Amniotic epithelial cell (primary cell): ENCODE results near the gene DUSP28.

Experiments used
- DNase-seq: peaks from one replicate; pipeline ENCODE4 v3.0.0-alpha.2; 2010; ENCODE audit warnings: low read depth

DUSP28 gene

DNA sequence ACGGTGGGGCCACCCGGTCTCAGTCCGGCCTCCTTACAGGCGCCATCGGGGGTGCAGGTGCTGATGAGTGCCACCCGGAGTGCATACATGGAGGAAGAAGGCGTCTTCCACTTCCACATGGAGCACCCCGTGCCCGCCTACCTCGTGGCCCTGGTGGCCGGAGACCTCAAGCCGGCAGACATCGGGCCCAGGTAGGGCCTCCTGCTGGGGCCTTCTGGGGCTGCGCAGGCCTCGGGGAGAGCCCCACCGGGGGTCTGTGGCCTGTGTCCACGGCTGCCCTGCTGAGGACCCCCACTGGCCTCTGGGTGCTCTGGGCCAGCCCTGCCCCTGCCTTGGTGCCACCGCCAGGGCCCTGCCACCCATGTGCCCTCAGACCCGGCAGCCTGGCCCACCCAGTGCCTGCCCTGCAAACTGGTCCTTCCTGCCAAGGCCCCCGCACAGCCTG is 12.9 kb downstream of the DUSP28 start:
- no peak for DNase-seq

DNA sequence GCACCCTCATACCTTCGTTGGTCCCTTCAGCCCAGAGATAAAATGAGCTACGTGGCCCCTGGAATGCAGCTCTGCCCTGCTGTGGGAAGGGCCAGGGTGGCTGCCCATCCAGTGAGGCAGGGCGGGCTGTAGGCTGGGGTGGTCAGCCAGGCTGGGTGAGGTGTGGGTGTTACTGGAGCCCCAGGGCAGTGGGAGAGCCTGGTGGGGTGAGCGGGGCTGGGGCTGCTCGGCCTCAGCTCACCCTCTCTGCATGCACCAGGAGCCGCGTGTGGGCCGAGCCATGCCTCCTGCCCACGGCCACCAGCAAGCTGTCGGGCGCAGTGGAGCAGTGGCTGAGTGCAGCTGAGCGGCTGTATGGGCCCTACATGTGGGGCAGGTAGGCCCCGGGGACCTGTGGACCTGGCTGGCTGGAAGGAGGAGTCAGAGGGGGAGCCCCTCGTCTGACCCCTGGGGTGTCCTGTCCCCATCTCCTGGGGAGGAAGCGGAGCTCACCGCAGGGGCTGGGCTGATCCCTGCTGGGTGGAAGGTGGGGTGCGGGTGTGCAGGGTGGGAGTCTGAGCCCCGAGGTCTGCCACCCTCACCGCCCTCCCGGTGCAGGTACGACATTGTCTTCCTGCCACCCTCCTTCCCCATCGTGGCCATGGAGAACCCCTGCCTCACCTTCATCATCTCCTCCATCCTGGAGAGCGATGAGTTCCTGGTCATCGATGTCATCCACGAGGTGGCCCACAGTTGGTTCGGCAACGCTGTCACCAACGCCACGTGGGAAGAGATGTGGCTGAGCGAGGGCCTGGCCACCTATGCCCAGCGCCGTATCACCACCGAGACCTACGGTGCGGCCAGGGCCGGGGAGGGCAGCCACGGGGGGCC is 13.6 kb downstream of the DUSP28 start:
- DNase-seq = no peak

- no peak for DNase-seq
Measured at GRCh38 chr2:240574386-240575100, 14.4 kb downstream of the DUSP28 start.

- no peak for DNase-seq
Measured at GRCh38 chr2:240575101-240575965, 15.2 kb downstream of the DUSP28 start.

GRCh38 chr2:240576036-240576435 is 15.9 kb downstream of the DUSP28 start:
- DNase-seq = no peak

- no peak for DNase-seq
Measured at GRCh38 chr2:240576436-240577205, 16.5 kb downstream of the DUSP28 start.

GRCh38 chr2:240577281-240578109 is 17.3 kb downstream of the DUSP28 start:
- no peak for DNase-seq

DNA sequence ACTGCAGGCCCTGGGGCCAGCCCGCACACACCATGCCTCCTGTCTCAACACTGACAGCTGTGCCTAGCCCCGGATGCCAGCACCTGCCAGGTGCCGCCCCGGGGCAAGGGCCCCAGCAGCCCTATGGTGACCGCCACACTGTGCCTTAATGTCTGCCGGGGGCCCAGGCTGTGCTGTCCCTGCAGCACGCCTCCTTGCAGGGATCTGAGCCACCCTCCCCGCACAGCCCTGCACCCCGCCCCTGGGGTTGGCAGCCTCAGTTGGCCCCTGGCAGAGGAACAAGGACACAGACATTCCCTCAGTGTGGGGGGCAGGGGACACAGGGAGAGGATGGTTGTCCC is 17.9 kb downstream of the DUSP28 start:
- DNase-seq = no peak

GRCh38 chr2:240578488-240578887 is 18.3 kb downstream of the DUSP28 start:
- DNase-seq = no peak

DNA sequence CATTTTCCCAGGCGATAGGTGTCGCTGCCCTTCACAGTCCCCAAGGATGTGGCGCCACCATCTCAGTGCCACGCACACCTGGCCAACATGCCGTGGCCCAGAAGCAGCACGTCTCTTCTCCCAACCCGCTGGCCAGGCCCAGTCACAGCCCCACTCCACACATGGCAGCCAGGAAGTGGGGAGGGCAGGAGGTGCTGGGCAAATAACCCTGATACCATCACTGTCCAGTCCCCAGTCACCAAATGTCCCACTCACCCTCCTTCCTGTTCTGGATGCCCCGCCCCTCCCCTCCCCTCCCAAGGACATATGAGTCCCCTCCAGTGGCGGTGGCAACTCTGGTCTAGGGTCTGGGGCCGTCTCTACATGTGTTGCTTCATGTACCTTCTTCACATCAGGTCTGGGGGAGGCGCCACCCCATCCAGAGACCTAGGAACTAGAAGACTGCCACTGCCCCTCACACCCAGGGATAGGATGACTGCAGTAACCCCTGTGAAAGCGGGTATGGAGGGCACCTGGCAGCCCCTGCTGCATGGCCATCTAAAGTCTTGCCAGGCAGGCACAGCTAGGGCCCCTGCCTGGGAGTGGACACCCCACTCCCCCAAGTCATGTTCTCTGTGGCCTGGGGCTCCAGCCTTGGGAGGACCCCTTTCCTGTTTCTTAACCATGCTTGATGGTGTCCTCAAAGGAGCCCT is 19.1 kb downstream of the DUSP28 start:
- no peak for DNase-seq

DNA sequence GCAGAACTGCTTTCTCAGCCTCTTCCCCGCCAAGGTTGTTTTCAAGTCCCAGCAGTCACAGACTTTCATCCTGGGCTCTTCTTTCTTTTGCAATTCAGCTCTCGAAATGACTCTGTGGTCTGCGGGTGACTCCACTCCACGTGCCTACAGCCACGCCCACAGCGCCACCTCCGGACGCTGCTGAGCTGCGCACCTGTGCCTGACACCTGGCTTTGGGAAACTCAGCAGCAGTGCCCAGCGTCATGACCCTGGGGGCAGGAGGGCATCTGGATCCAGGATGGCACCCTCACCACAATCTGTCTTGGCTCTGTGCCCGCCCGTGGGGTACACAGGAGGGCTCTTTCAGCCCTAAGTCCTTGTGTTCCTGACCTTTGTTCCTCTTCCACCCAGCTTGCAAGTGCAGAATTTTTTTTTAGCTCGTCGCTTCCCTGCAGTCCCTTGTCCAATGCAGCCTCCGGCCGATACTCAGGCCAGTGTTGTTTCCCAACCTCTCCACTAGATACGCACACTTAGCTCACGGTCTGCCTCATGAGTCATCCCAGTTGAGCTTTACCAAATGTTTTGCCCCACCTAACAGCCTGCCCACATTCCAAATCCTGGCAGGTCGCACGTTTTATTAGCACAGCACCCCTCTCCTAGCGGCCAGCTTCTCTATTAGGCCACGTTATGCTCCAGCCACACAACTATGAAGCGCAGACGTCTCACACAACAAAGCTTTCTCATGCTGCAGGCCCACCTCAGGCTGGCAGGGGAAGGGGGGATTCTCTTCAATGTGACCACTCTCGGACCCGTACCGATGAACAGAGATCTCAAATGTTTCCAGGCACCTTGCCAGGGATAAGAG is 19.8 kb downstream of the DUSP28 start:
- peak; percentile 88 for DNase-seq

DNA sequence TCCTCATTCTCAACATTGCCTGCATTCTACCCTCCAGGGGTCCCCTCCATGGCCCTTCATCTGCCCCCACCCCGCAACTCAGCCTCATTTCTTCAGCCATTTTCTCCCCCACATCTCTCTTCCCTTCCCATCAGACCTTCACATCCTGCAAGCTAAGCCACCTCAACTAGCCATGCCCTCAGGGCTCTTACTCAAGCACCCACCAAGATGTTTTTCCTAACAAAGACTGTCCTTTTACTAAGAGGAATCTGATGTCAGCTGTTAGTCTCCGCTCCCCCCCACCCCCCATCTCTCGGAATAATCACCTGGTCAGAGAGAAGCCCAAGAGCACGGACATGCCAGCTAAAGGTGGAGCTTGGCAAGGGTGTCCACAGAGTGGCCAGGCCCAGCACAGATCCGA is 21.7 kb downstream of the DUSP28 start:
- DNase-seq = no peak

- no peak for DNase-seq
Measured at GRCh38 chr2:240582781-240583180, 22.6 kb downstream of the DUSP28 start.

DNA sequence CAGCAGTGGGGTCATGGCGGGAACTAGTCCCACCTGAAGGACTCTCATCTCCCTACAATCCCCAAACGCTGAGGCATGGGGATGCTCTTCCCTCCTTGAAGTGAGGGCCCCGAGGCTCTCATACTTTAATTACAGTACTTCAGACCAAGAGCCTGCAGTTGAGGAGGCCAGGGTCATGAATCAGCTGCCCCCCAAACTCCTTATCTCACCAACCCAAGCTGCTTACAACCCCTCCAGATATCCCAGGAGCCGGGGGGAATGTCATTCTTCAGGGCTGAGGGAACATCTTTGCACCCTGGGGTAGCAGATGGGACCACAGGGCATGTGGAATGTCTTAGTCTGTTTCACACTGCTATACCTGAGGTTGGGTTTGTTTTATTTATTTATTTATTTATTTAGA is 23.6 kb downstream of the DUSP28 start:
- DNase-seq = no peak

DNA sequence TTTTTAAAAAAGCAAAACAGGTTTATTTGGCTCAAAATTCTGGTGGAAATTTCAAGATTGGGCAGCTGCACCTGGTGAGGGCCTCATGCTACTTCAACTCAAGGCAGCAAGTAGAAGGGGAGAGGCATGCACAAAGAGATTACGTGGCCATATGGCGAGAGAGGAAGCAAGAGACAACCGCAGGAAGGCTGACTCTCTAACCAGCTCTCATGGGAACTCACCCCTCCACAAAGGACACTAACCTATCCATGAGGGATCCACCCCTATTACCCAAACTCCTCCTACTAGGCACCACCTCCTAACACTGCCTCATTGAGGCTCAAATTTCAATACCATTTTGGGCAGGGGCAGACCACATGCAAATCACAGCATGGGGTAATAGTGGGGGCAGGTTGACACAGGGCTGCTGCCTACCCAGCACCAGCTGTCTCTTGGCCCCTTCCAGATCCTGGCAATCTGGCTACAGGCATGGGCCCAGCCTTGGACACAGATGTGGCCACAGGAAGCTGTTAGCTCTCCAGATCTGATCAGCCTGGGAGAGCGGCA is 24.4 kb downstream of the DUSP28 start:
- peak; percentile 42 for DNase-seq

- no peak for DNase-seq
Measured at GRCh38 chr2:240585101-240585500, 24.9 kb downstream of the DUSP28 start.

- no peak for DNase-seq
Measured at GRCh38 chr2:240585681-240586197, 25.6 kb downstream of the DUSP28 start.

GRCh38 chr2:240586198-240586918 is 26.2 kb downstream of the DUSP28 start, which contains the start of gene CAPN10:
CAPN10 (plus strand) TSS chr2:240586734; CDS start chr2:240586912, 178 bp downstream.
- DNase-seq = peak; percentile 88
